ENCODE measurements around the gene ZNF827. TPM values are rescaled to one million over a fixed set of nuclear protein-coding genes. Genes with fewer than 3 reads are reported as not detected.
A peak's percentile ranks its signal among the peaks of the same experiment; 100 is the strongest.

The ZNF827 gene
- total and polyA plus RNA-seq, 2 of the 8 experiments (the other 6 are each of a cell fraction or from before 2014, with no cell fraction given) = 25.3 to 26.2 TPM

GRCh38 chr4:145825255-145825654 is 113.4 kb downstream of the ZNF827 start:
- DNase-seq (ENCODE audit: low read depth in 1 of 2, low spot score in 2 of 2) (no peak), FAIRE-seq (no peak)
- H3K4ac ChIP-seq (replicated peaks; ENCODE audit: insufficient read length, low read depth, low read length) = no peak overlapping the region
- no peaks in the 10 kb centered on the region for H3K9me3 ChIP-seq (ENCODE audit: insufficient read depth in 2 of 2, low read depth in 1 of 2, low read length in 1 of 2)
- H2AFZ ChIP-seq (ENCODE audit: low read length) = no peak overlapping the region
- no peaks in the 10 kb centered on the region for H3K79me1 ChIP-seq (ENCODE audit: low read depth, low read length)
- H3K36me3 ChIP-seq (ENCODE audit: control insufficient read depth in 2 of 4, insufficient read depth in 4 of 4, low read length in 3 of 4) = peaks cover 0 to 5% (median 0%) of the 10 kb centered on the region in 4 experiments; a peak in 1 of 8 replicates
- no peaks in the 10 kb centered on the region for H3K27me3 ChIP-seq (replicated peaks in 1 of 4; ENCODE audit: control insufficient read depth in 3 of 4, extremely low read depth in 1 of 4, insufficient read depth in 3 of 4, low read length in 3 of 4)
- H3K4me1 ChIP-seq (replicated peaks in 1 of 4; ENCODE audit: control insufficient read depth in 3 of 4, insufficient read depth in 4 of 4, low read length in 3 of 4) = peaks cover 0 to 15% (median 10%) of the 10 kb centered on the region in 4 experiments; a peak in 5 of 7 replicates
- H4K91ac ChIP-seq (replicated peaks; ENCODE audit: insufficient read length, low read length) = peak overlapping the region; percentile 58
- WGBS, 2 experiments (ENCODE audit: extremely low coverage in 1 of 2, insufficient coverage in 1 of 2, insufficient read length in 1 of 2, insufficient replicate concordance in 2 of 2, low coverage in 1 of 2, low lambda C conversion rate in 2 of 2, missing lambda C conversion rate in 1 of 2) = 88% methylated on average over 7 of the region's 7 CpGs; no CpG with 5 or more reads in 1 of the 2 experiments
- peak overlapping the region; percentile 72; the same call in 1 of the 2 replicates for H2BK12ac ChIP-seq (ENCODE audit: low read depth, low read length)
- H3K23ac ChIP-seq (ENCODE audit: insufficient read length) = no peak overlapping the region
- H2BK5ac ChIP-seq (ENCODE audit: low read depth, low read length) = peak overlapping the region; percentile 45; the same call in 1 of the 2 replicates
- no peak overlapping the region for H4K5ac ChIP-seq (ENCODE audit: insufficient read length, low read depth, low read length)
- H3K79me2 ChIP-seq (ENCODE audit: control insufficient read depth in 1 of 2, insufficient read depth in 2 of 2, low read length in 2 of 2) = no peaks in the 10 kb centered on the region
- no peak overlapping the region for H3K9ac ChIP-seq (replicated peaks in 1 of 4; ENCODE audit: extremely low read depth in 1 of 4, low read depth in 3 of 4, low read length in 3 of 4)
- no peak overlapping the region for H2BK120ac ChIP-seq (replicated peaks; ENCODE audit: low read depth, low read length)
- no peak overlapping the region for H3K4me2 ChIP-seq (ENCODE audit: insufficient read depth in 1 of 2, low read depth in 2 of 2, low read length in 2 of 2)
- H3K56ac ChIP-seq (replicated peaks; ENCODE audit: insufficient read length, low read depth, low read length) = no peak overlapping the region
- H4K8ac ChIP-seq (ENCODE audit: extremely low read depth, insufficient read depth, low read length) = 0 out of 2 replicates have a peak overlapping the region, but pooled peaks have one; percentile 45
- H4K20me1 ChIP-seq (replicated peaks in 1 of 2; ENCODE audit: control insufficient read depth in 1 of 2, insufficient read depth in 2 of 2, low read length in 2 of 2) = no peaks in the 10 kb centered on the region
- H2AK5ac ChIP-seq (ENCODE audit: low read depth, low read length) = no peak overlapping the region
- ChIA-PET CTCF (ENCODE audit: partially characterized antibody) (interaction anchor here (0.6 to 1.4 kb wide), 6 partner anchors 14 to 1221 kb away, joined by 3 to 5 read pairs (median 4); no protein-coding TSS in a partner anchor), POLR2A (ENCODE audit: partially characterized antibody) (no interaction called here)
- H3K4me3 ChIP-seq (ENCODE audit: extremely low read depth in 1 of 4, insufficient read depth in 2 of 4, low read depth in 3 of 4, low read length in 4 of 4) = no peak overlapping the region
- H3K18ac ChIP-seq (ENCODE audit: extremely low read depth, low read length) = no peak overlapping the region
- H2BK20ac ChIP-seq (ENCODE audit: low read length) = peak overlapping the region; percentile 36; the same call in 1 of the 2 replicates
- H2BK15ac ChIP-seq (ENCODE audit: low read length) = no peak overlapping the region
- H3K14ac ChIP-seq (ENCODE audit: insufficient read length) = no peak overlapping the region
- no peaks in the 10 kb centered on the region for H3K23me2 ChIP-seq (ENCODE audit: low read depth, low read length)
- H3K27ac ChIP-seq (ENCODE audit: low read depth, low read length) = no peak overlapping the region
- TF ChIP-seq POLR2A (IDR thresholded peaks at IDR 0.05; ENCODE audit: control extremely low read depth in 1 of 2, low read depth in 2 of 2, low read length in 2 of 2) = no peak
- no peak for TF ChIP-seq BACH1 (IDR thresholded peaks at IDR 0.05; ENCODE audit: low read length)
- TF ChIP-seq EZH2 (IDR thresholded peaks at IDR 0.05; ENCODE audit: low read depth, low read length, severe bottlenecking) = no peak
- TF ChIP-seq POU5F1 (IDR thresholded peaks at IDR 0.05; ENCODE audit: low read depth, low read length) = no peak
- no peak for TF ChIP-seq SIX5 (IDR thresholded peaks at IDR 0.05; ENCODE audit: low read depth, low read length)
- TF ChIP-seq SIN3A (conservative IDR thresholded peaks at IDR 0.05 in 1 of 2, IDR thresholded peaks at IDR 0.05 in 1 of 2; ENCODE audit: low read depth in 1 of 2, low read length in 2 of 2) = no peak
- no peak for TF ChIP-seq ATF3 (IDR thresholded peaks at IDR 0.05; ENCODE audit: insufficient read depth, low read depth, low read length)
- TF ChIP-seq YY1 (IDR thresholded peaks at IDR 0.05; ENCODE audit: low read depth, low read length) = no peak
- no peak for TF ChIP-seq RFX5 (IDR thresholded peaks at IDR 0.05; ENCODE audit: borderline replicate concordance, low read depth, low read length)
- TF ChIP-seq RNF2 (IDR thresholded peaks at IDR 0.05; ENCODE audit: borderline replicate concordance, low read depth, low read length, missing control alignments, poor library complexity, severe bottlenecking) = no peak
- TF ChIP-seq BCL11A (IDR thresholded peaks at IDR 0.05; ENCODE audit: low read depth in 2 of 2, low read length in 2 of 2) = no peak
- no peak for TF ChIP-seq PHF8 (conservative IDR thresholded peaks at IDR 0.05; ENCODE audit: low read depth, low read length)
- no peak for TF ChIP-seq RXRA (IDR thresholded peaks at IDR 0.05; ENCODE audit: insufficient read depth, low read depth, low read length)

Data from H1 (cell line).